GM21528 (cell line): ENCODE results near the gene ANAPC7.
"Not testable (repeated sequence)": the region's sequence is repeated elsewhere in the genome, so short reads cannot be mapped to it uniquely, and the experiment has no call there.

Experiments
- ATAC-seq: cut with Tn5 transposase; IDR thresholded peaks from one replicate; pipeline ENCODE4 v1.9.1; 2021; ENCODE audit warnings: mild to moderate bottlenecking, moderate library complexity; ENCODE audit not compliant: unreplicated experiment, low FRiP score

Gene ANAPC7, protein sequence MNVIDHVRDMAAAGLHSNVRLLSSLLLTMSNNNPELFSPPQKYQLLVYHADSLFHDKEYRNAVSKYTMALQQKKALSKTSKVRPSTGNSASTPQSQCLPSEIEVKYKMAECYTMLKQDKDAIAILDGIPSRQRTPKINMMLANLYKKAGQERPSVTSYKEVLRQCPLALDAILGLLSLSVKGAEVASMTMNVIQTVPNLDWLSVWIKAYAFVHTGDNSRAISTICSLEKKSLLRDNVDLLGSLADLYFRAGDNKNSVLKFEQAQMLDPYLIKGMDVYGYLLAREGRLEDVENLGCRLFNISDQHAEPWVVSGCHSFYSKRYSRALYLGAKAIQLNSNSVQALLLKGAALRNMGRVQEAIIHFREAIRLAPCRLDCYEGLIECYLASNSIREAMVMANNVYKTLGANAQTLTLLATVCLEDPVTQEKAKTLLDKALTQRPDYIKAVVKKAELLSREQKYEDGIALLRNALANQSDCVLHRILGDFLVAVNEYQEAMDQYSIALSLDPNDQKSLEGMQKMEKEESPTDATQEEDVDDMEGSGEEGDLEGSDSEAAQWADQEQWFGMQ

DNA sequence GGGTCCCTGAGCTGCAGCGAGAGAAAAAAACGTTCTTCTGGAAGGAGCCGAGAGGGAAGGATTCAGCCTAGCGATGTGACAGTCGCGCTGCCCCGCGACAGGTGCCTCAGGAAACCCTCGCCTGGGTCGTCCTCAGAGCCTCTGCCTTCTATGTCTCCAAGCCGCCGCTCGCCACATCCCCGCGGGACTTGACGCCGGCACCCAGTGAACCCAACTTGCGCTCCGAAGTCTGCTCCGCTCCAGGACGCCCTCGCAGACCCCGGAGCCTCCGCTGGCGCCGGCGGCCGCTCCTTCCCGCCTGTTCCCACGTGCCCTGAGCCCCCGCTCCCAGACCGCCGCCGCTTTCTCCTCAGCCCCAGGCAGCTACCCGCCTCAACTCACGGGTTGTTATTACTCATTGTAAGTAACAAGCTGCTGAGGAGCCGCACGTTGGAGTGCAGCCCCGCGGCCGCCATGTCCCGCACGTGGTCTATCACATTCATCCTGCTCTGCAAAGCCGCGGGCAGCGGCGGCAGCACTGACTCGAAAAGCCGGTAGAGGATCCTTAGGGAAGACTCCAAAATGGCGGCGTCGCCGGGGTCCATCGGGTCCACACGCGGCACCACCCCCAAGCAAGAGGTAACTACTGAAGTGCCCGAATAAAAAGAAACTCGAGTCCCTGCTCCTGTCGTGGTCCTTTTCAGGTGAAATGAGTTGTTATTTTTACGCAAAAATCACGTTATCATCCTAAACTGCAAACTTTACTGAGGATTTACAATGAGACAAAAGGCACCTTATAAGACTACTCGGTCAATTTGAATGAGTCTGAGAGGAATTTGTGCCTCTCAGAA, at the start of gene ANAPC7:
Gene ANAPC7 (minus strand): TSS at position 563 of the 830 bp plus-strand sequence. CDS start 81 bp downstream, at position 482.
- peak; percentile 78 for ATAC-seq

DNA sequence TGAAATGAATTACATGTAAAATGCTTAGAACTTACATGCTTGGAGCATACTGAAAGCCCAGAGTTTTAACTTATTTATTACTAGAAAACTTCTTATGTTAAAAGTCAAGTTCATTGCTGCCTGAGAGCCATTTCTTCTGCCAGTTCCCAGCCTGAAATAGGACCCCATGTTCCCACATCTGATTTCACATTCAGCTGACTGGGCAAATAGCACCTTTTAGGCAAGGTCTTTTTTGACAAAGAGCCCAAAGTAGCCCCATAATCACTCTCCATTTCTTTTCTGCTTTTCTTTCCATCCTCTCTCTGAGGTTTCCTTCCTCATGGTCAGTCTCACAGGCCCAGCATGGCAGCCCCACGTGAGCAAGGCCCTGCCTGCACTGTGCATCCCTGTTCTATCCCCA, 47.8 kb upstream of the ANAPC7 start:
- no peak for ATAC-seq

DNA sequence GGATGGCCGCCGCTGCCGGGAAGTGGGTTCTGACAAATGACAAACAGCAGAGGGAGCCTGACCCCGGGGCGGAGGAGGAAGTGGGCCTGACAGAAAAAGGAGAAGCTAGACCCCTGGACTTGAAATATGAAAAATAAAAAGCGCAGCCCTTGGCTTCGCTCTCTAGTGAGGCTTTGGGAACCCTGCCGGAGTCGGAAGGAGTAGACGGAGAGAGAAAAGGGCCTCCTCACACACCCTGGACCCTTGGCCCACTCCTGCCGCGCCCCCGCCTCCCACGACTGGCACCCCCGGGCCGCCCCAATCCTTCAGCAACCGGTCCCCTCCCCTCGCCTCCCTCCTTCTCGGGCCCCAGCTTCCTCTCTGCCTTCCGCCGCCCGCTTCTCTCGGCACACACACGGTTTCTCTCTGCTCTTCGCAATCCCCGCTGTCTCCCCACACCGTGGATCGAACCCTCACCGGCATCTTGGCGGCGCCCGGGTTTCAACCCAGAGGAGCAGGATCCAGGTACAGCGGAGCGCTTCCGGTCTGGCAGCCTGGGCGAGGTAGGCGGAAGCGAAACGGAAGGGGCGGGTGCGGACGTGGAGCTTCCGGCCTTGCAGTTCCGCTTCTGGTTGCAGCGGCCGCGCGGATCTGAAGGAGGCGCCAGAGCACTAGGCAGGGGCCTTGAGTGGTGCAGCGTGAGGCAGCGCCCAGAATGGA, 46.4 kb upstream of the ANAPC7 start, which contains the start of gene ARPC3:
Gene ARPC3 (minus strand): TSS at position 539 of the 699 bp plus-strand sequence. CDS start 77 bp downstream, at position 462.
- ATAC-seq = peak; percentile 89

DNA sequence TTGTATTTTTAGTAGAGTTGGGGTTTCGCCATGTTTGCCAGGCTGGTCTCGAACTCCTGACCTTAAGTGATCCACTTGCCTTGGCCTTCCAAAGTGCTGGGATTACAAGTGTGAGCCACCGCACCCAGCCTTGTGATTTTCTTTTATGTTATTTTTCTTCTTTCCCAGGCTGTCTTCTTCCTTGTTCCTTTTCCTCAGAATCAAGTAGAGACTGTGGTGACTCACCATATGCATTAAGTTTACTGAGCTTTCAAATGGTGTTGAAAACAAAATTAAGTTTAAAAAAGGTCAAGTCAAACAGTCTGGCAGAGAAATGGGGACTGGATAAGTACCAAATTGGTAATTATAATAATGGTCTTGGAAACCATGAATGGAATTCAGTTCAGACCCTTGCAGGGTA, 40.9 kb upstream of the ANAPC7 start:
- no peak for ATAC-seq

DNA sequence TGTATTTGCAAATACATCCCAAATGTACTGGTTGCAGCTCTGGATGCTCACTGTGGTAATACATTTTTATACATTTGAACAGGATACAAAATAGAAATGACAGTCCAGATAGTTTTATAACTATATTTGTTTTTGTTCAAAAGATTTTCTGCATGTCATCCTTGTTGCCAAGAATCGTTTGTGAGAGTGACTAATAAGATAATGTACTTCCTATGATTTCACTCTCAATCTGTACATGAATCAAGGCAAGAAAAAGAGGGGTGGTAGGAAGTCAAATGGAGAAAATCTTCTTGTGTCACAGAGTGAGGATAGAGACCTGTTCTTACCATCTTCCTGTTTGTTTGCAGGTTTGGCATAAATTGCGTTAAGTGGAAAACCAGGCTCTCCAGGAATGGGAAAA, 32.7 kb upstream of the ANAPC7 start:
- ATAC-seq = no peak

DNA sequence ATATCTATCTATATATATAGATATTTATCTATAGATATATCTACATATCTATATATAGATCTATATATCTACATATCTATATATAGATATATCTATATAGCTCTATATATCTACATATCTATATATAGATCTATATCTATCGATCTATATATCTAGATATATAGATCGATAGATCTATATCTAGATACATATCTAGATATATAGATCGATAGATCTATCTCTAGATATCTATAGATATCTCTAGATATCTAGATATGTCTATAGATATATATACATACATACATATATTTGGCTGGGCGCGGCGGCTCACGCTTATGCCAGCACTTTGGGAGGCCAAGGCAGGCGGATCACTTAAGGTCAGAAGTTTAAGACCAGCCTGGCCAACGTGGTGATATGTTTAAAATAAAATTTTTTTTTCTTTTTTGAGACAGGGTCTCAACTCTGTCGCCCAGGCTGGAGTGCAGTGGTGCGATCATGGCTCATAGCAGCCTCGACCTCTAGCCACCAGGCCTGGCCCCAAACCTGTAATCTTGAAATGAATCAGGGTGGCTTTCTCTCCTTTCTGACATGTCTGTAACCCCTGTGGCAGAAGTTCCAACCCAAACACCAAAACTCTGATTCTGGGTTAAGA, 28.6 kb upstream of the ANAPC7 start:
- ATAC-seq = no peak

DNA sequence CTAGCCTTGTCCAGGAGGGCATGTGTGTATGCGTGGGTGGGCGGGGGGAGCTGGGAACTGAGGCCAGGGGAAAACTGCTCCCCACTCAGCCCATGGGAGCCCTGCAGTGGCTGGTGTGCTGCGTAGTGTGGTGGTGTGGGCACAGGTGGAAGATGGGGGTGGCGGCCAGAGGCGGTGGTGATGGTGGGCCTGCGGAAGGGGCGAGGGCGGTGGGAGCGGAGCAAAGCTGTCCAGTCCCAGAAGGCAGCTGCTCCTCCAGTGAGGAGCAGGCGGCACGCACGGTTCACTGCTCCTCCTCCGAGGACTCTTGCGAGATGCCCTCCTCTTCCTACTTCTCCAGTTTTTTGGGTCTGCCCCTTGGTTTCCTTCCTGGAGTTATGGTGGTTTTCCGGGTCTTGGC, 26.2 kb upstream of the ANAPC7 start:
- ATAC-seq = not testable (repeated sequence)

DNA sequence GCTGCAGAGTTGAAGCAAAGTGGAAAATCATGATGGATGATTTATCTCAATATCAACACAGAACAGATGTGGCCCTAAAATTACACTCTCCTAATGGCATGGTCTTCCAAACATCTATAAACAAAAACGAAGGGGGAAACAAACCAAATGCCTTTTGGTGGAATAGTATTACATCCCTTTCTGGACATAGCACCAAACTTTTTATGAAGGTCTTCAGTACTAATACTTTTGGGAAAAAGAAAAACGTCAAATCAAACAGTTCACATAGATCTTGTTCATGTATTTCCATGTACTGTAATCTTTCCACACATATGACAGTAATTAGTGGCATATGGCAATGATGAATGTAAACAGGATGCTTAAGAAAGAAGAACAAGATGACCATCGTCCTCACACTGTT, 22.9 kb upstream of the ANAPC7 start:
- no peak for ATAC-seq

DNA sequence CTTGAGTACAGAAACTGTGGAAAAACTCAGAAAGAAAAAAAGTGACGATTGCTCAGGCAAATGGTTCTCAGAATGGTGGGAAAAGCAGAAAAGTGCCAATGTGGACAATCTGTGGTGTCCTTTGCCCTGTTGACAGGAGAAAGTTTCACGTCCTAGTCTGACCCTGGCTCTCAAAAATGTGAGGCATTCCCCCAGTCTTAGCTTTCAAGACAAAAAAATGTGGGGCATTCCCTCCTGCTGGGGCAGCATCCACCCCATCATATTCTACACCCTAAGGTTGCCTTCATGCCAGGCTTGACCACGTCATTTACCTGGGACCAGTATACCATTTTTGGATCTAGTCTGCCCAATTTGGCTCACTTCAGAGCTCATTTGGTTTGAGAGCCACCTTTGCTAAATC, 20.7 kb upstream of the ANAPC7 start:
- ATAC-seq = no peak

DNA sequence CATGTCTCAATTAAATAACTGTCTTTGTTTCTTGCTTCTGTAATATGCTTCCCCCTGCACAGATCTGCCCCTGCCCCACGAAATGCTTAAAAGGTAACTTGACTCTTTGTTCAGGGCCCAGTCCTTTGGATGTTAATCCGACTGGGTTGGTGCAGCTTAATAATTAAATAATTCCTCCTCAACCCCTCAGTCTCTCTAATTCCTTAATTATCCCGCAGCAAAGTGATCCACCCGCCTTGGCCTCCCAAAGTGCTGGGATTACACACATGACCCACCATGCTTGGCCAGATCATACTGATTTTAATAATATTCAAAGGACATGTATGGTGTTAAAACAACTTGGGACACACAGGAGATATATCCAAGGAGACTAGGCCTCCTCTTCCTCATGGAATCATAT, 18.2 kb upstream of the ANAPC7 start:
- no peak for ATAC-seq

DNA sequence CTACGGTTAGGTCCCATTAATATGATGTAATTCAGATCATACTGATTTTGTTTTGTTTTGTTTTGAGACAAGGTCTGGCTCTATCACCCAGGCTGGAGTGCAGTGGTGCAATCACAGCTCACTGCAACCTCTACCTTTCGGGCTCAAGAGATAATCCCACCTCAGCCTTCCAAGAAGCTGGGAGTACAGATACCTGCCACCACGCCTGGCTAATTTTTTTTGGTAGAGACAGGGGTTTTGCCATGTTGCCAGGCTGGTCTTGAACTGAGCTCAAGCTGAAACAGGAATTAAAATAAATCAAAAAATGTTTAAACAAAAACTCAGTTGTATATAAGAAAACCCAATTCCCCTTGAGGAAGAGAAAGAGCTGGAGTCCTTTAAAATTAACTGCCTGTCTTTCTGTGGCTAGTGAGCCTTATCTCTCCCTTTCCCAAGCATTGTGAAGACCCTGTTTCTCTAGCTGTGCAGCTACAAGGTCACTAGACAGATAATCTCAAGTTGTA, 17.7 kb upstream of the ANAPC7 start:
- no peak for ATAC-seq

DNA sequence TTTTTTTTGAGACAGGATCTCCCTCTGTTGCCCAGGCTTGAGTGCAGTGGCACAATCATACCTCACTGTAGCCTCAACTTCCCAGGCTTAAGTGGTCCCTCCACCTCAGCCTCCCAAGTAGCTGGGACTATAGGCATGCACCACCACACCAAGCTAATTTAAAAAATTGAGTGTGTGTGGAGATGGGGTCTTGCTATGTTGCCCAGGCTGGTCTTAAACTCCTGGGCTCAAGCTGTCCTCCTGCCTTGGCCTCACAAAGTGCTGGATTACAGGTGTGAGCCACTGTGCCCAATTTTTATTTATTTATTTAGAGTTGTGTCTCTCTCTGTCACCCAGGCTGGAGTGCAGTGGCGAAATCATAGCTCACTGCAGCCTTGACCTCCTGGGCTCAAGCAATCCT, 17.1 kb upstream of the ANAPC7 start:
- ATAC-seq = not testable (repeated sequence)

DNA sequence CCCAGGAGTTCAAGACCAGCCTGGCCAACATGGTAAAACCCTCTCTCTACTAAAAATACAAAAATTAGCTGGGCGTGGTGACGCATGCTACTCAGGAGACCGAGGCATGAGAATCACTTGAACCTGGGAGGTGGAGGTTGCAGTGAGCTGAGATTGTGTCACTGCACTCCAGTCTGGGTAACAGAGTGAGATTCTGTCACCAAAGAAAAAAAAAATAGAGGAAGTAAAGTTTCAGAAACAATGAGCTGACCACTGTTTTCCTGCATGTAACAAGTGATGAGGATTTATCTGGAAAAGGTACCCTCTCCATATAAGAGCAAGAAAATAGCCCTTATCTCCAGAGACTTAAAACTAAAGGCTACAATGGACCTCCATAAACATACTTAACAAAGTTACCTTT, 13.6 kb upstream of the ANAPC7 start:
- not testable (repeated sequence) for ATAC-seq

DNA sequence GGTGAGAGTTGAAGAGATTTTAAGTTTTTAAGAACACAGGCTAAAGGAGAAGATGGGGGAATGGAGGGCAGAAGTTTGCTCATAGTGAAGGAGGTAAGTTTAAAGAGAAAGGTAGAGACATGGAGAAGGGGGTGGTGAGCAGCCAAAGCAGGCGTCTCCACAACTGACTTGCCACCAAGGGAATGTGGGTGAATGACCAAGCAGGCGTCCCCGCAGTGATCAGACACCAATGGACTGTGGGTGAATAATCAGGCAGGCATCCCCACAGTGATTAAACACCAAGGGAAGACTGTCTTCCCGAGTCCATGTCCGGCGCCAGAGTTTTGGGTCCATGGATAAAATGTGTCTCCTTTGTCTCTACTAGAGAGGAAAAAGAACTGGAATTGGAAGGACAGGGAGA, 6.6 kb upstream of the ANAPC7 start:
- not testable (repeated sequence) for ATAC-seq

DNA sequence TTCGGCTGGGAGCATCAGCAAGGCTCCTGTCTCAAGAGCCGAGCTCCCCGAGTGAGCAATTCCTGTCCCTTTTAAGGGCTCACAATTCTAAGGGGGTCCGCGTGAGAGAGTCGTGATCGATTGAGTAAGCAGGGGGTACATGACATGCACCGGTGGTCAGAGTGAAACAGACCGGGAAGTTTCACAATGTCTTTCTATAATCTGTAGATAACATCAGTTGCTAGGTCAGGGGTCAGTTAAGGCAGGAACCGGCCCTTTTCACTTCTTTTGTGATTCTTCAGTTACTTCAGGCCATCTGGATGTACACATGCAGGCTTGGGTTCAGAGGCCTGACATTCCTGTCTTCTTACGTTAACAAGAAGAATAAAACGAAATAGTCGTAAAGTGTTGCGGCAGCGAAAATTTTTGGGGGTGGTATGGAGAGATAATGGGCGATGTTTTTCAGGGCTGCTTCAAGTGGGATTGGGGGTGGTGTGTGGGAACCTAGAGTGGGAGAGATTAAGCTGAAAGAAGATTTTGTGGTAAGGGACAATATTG, 1.7 kb upstream of the ANAPC7 start:
- ATAC-seq = not testable (repeated sequence)

DNA sequence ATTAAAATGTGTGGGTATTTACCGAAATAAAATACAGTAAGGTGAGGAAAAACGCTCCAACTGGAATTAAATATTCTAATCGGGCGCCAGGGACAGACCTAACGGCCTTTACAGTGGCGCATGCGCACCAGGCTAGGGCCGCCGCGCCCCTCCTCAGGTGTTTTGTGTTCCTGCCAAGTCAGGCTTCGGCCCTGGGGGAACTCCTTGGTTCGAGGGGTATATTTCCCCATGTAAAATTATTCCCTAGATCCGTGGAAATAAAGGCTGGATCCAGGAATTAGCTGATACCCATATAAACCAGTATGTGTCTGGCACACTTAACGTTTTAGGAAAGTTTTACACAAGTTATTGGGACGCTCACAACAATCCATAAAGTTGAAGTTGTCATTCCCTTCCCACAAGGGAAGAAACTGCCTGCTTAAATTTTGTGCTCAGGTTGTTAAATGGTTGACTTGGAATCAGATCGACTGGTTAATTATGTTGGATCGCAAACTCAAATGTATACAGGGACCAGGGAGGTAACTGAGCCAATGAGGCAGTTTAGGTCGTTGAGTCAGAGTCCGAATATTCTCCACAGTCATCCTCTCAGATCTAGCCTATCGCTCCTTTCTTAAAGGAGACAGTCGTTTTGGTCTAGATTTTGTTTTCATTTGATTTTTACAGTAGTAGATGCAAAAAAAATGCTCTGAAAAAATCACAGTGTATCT, 621 bp upstream of the ANAPC7 start:
- ATAC-seq = no peak

DNA sequence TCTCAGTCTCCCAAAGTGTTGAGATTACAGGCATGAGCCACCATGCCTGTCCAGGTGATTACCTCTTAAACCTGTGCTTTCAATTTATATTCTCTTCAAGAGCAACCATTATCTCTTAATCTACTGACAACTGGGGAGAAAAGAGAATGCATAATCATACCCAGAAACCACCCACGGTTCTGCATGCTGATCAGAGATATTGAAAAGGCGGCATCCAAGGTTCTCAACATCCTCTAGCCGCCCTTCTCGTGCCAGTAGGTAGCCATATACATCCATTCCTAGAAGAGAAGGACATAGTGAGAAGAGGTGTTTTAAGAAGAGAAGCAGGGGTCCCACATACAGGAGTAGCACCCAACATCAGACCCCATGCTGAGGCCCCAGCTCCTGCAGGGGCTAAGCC, 20.8 kb downstream of the ANAPC7 start:
- no peak for ATAC-seq

DNA sequence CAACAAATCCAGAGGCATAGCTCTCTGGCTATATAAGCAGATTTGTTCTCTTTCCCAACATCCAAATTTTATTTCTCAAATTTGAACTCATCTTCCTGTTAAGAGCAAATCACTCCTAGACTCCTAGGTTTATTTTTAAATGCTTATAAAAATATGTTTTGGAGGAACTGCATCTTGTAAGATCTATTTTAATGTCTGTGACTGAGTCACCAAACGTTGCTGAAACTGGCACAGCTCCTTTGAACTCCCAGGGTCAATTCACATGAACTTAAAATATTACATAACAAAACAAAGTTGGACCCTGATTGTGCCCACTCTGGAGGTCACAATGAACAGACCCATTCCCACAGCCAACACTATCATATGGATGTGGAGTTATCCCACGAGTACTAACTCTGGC, 23.9 kb downstream of the ANAPC7 start:
- no peak for ATAC-seq

DNA sequence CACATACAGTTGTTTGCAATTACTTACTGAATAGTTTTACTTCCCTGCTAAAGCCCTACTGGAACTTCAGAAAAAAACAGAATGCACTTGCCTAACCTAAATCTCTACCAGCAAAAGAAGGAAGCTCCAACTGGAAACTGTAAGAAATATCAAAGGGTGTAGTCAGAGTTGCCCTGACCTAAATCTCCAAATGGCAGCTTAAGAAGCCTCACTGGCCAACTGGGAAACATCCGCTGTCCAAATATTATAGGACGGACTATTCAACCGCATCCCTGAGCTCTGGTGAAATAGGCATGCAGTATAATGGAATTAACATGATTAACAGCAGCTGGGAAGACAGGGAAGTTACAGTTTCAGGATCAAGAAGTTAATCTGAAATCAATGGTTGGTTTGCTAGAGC, 24.3 kb downstream of the ANAPC7 start:
- ATAC-seq = no peak
